Measurements from ENCODE around the gene JAKMIP1. TPM values are rescaled to one million over a fixed set of nuclear protein-coding genes. Genes with fewer than 3 reads are reported as not detected.

The JAKMIP1 gene
- total RNA-seq, 1 donor from 2014 or later: 0.13 TPM

DNA sequence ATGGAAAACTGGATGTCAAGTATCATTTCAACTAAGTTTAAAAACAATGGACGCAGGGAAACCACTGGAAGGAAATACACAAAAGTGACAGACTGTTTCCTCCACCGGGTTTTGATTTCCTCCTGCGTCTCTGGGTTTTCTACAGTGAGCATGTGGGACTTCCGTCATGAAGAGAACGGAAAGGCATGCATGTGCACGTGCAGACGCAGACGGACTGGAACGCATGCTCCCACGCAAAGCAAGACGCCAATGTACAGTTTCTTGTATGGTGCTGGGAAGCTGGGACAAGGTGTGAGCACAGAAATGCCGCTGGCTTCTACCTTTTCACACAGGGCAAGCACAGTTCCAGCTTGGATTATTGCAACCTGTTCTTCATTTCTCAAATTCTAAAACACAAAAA, 151.8 kb downstream of the JAKMIP1 start:
- intact Hi-C loops (cut with micrococcal nuclease): no loop called here
- ChIA-PET POLR2A (no interaction called here), CTCF (no interaction called here)
- no peaks in the 10 kb centered on the region for H3K4me1 Mint-ChIP-seq
- H3K9me3 Mint-ChIP-seq: no peaks in the 10 kb centered on the region
- no peak overlapping the region for H3K27ac Mint-ChIP-seq
- TF ChIP-seq CTCF (IDR thresholded peaks at IDR 0.05): no peak
- H3K27me3 Mint-ChIP-seq: peaks cover 9% of the 10 kb centered on the region
- DNase-seq (no peak), ATAC-seq (ENCODE audit: low read depth) (no peak)
- no peaks in the 10 kb centered on the region for H3K36me3 Mint-ChIP-seq (ENCODE audit: low read depth)
- no peak overlapping the region for H3K4me3 Mint-ChIP-seq

- H3K9me3 Mint-ChIP-seq: no peaks in the 10 kb centered on the region
- POLR2A ChIA-PET: no interaction called here
- no peak for TF ChIP-seq CTCF (IDR thresholded peaks at IDR 0.05)
Measured at GRCh38 chr4:6047130-6047673, 153.1 kb downstream of the JAKMIP1 start.

DNA sequence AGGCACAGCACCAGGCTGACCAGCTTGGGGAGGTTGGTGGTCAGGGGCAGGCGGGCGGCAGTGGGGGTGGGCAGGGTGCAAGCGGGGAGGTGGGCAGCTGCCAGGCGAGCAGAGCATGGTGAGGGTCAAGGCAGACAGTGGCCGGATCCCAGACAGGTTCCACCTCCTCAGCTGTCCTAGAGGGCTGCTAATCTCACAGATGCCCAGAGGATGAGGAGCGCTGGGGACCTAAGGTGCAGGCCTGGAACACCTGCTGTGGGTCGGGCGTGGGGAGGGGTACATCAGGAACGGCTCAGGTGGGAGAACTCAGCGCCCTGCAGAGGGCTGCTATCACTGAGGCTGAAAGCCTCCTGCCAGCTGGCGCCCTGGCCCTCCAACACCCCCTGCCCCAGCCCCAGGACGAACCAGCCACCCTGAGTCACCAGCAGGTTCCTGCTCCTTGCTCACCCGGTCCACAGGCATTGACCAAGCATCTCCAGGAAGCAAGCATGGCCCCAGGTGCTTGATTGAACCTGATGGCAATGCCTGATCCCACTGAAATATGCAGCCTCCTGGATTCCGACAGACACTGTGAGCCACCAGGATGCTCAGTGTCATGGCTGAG, 153.7 kb downstream of the JAKMIP1 start:
- no peak for TF ChIP-seq CTCF (IDR thresholded peaks at IDR 0.05)
- no peak for DNase-seq
- Mint-ChIP-seq H3K4me3 (no peak overlapping the region), H3K27me3 (peaks cover 9% of the 10 kb centered on the region), H3K4me1 (no peaks in the 10 kb centered on the region), H3K9me3 (no peaks in the 10 kb centered on the region), H3K27ac (no peak overlapping the region), H3K36me3 (ENCODE audit: low read depth) (no peaks in the 10 kb centered on the region)
- ChIA-PET CTCF (no interaction called here), POLR2A (no interaction called here)
- intact Hi-C loops (cut with micrococcal nuclease): no loop called here
- no peak for ATAC-seq (ENCODE audit: low read depth)

More at GRCh38 chr4:6047130-6047673, 153.1 kb downstream of the JAKMIP1 start:
- DNase-seq (no peak), ATAC-seq (ENCODE audit: low read depth) (no peak)
- intact Hi-C loops (cut with micrococcal nuclease): no loop called here
- Mint-ChIP-seq H3K36me3 (ENCODE audit: low read depth) (no peaks in the 10 kb centered on the region), H3K4me3 (no peak overlapping the region), H3K4me1 (no peaks in the 10 kb centered on the region), H3K27me3 (peaks cover 9% of the 10 kb centered on the region), H3K27ac (no peak overlapping the region)
- CTCF ChIA-PET: no interaction called here

DNA sequence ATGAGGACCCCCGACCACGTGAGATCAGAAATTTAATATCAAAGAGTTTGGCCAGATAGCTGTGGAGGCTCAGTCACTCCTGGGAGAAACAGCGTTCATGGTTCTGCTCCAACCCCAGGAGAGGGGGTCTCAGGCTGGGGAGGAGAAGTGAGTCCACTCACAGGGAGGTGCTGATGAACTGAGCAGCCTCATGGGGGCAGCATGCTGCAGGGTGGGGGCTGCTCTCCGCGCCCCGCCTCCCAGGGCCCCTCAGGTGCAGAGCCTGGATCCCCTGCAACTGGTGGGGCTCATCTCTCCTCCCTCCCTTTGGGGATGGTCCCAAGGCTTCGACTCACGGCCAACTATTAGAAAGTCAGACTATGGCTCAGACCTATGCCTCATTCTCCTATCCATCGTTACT, 155.5 kb downstream of the JAKMIP1 start:
- ATAC-seq (ENCODE audit: low read depth) (no peak), DNase-seq (no peak)
- H3K27me3 Mint-ChIP-seq: peaks cover 9% of the 10 kb centered on the region
- ChIA-PET POLR2A (no interaction called here), CTCF (no interaction called here)
- TF ChIP-seq CTCF (IDR thresholded peaks at IDR 0.05): no peak
- H3K9me3 Mint-ChIP-seq: no peaks in the 10 kb centered on the region
- no peak overlapping the region for H3K27ac Mint-ChIP-seq
- no peaks in the 10 kb centered on the region for H3K36me3 Mint-ChIP-seq (ENCODE audit: low read depth)
- H3K4me1 Mint-ChIP-seq: no peaks in the 10 kb centered on the region
- H3K4me3 Mint-ChIP-seq: no peak overlapping the region
- intact Hi-C loops (cut with micrococcal nuclease): no loop called here

DNA sequence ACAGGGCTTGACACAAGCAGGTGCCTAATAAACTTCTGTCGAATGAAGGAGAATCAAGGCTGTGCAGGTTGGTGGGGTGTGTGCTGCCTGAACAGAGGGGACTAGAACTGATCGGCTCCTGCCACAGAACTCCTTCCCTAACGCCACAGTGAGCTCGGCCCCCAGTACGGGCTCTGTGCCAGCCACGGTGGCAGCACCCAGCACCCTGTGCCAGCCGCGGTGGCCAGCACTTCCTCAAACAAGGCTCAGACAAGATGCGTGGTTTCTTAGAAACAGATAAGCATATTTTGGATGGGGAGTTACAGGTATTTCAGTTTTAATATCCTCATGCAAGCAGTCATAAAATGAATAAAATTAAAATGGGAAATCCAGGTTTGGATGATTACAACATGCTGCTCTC, 156.1 kb downstream of the JAKMIP1 start:
- no peak for DNase-seq

More for the DNA sequence above, 156.1 kb downstream of the JAKMIP1 start:
- TF ChIP-seq CTCF (IDR thresholded peaks at IDR 0.05): no peak
- intact Hi-C loops (cut with micrococcal nuclease): no loop called here
- CTCF ChIA-PET: no interaction called here
- Mint-ChIP-seq H3K27ac (no peak overlapping the region), H3K4me3 (no peak overlapping the region), H3K36me3 (ENCODE audit: low read depth) (no peaks in the 10 kb centered on the region), H3K27me3 (peaks cover 9% of the 10 kb centered on the region), H3K9me3 (no peaks in the 10 kb centered on the region), H3K4me1 (no peaks in the 10 kb centered on the region)
- POLR2A ChIA-PET: no interaction called here
- no peak for ATAC-seq (ENCODE audit: low read depth)

All from activated B cell treated with CpG ODN at 0.5 μM for 24 hours (primary cell).